B cell (primary cell): ENCODE measurements around the gene RPL29. TPM values are rescaled to one million over a fixed set of nuclear protein-coding genes. Genes with fewer than 3 reads are reported as not detected.

Experiments
- ATAC-seq: fragments of 200-7000 bp; cut with Tn5 transposase; one replicate; pipeline ENCODE4 v1.10.0; 2021; ENCODE audit warnings: low read depth, mild to moderate bottlenecking, moderate number of reproducible peaks, moderate library complexity
- CTCF ChIA-PET: fragments of 350-600 bp; sonication (Branson Sonifier 250); formaldehyde crosslinking; loops from one replicate; lab custom pipeline; 2021; ENCODE audit warnings: antibody characterized with exemption, inconsistent platforms; lab: Charles Lee
- POLR2A ChIA-PET: fragments of 350-600 bp; sonication (Branson Sonifier 250); formaldehyde crosslinking; loops from one replicate; lab custom pipeline; 2021; ENCODE audit warnings: antibody characterized with exemption; lab: Charles Lee
- DNase-seq: peaks from one replicate; pipeline ENCODE4 v3.0.0; 2013
- H2AFZ ChIP-seq: 2 replicates; pipeline ENCODE4 v1.6.1; 2012; ENCODE audit warnings: mild to moderate bottlenecking, low read depth, low read length; ENCODE audit not compliant: insufficient read depth, poor library complexity, severe bottlenecking
- H3K27ac ChIP-seq, 2 donors: 1 replicate in 1 of 2; 2 replicates in 1 of 2; pipeline ENCODE4 v1.5.1; 2012 to 2013; ENCODE audit warnings: low read length in 2 of 2, mild to moderate bottlenecking in 2 of 2, moderate library complexity in 1 of 2
- H3K27me3 ChIP-seq, 4 experiments: fragments of 200-600 bp in 1 of 4; sonication (generic) in 1 of 4; replicated peaks in 1 of 4; 1 replicate in 2 of 4; 2 replicates in 2 of 4; pipeline versions ENCODE4 v1.6.1 to v1.7.0; 2013 to 2016; ENCODE audit warnings: low read length in 3 of 4, mild to moderate bottlenecking in 2 of 4, mixed read lengths in 1 of 4, moderate library complexity in 1 of 4; ENCODE audit not compliant: insufficient read depth in 4 of 4, control insufficient read depth in 3 of 4; ENCODE audit errors: control extremely low read depth in 1 of 4
- H3K36me3 ChIP-seq, 2 experiments: replicated peaks in 1 of 2; 1 replicate in 1 of 2; 2 replicates in 1 of 2; pipeline versions ENCODE4 v1.6.1 to v1.7.1; 2013; ENCODE audit warnings: low read length in 1 of 2; ENCODE audit not compliant: insufficient read depth in 2 of 2, control insufficient read depth in 1 of 2; ENCODE audit errors: control extremely low read depth in 1 of 2, extremely low read depth in 1 of 2
- H3K4me1 ChIP-seq, 2 donors: fragments of 200-600 bp in 1 of 2; sonication (generic) in 1 of 2; 1 replicate in 1 of 2; 2 replicates in 1 of 2; pipeline versions ENCODE4 v1.5.1 to v1.6.1; 2013 to 2017; ENCODE audit warnings: low read length in 2 of 2; ENCODE audit not compliant: control insufficient read depth in 2 of 2, insufficient read depth in 2 of 2
- H3K4me2 ChIP-seq: replicated peaks from 2 replicates; pipeline ENCODE3; 2012; ENCODE audit warnings: mild to moderate bottlenecking, low read depth, low read length; ENCODE audit not compliant: poor library complexity, severe bottlenecking
- H3K4me3 ChIP-seq, 5 experiments: fragments of 200-600 bp in 1 of 5; sonication (generic) in 1 of 5; 1 replicate in 3 of 5; 2 replicates in 2 of 5; pipeline versions ENCODE4 v1.5.1 to v1.7.0; 2011 to 2016; ENCODE audit warnings: low read length in 4 of 5, mild to moderate bottlenecking in 4 of 5, low read depth in 2 of 5, control low read depth in 1 of 5, moderate library complexity in 1 of 5; ENCODE audit not compliant: insufficient read depth in 1 of 5; ENCODE audit errors: control extremely low read depth in 1 of 5, extremely low read depth in 1 of 5
- H3K79me2 ChIP-seq: fragments of 200-600 bp; sonication (generic); one replicate; pipeline ENCODE4 v1.6.0; 2016; ENCODE audit warnings: low read length; ENCODE audit not compliant: control insufficient read depth, insufficient read depth
- H3K9ac ChIP-seq: fragments of 200-600 bp; sonication (generic); 2 replicates; pipeline ENCODE4 v1.6.1; 2017; ENCODE audit warnings: mild to moderate bottlenecking, low read length, moderate library complexity
- H3K9me3 ChIP-seq, 3 donors: one replicate each; pipeline versions ENCODE4 v1.6.1 to v1.7.1; 2013; ENCODE audit warnings: low read length in 2 of 3; ENCODE audit not compliant: control insufficient read depth in 2 of 3, insufficient read depth in 1 of 3; ENCODE audit errors: control extremely low read depth in 1 of 3
- H4K20me1 ChIP-seq: 2 replicates; pipeline ENCODE4 v1.6.0; 2012; ENCODE audit warnings: mild to moderate bottlenecking, low read length; ENCODE audit not compliant: insufficient read depth, control insufficient read depth, poor library complexity, severe bottlenecking
- H3K27ac Mint-ChIP-seq: one replicate; pipeline ENCODE4 v1.8.0; 2021; ENCODE audit warnings: mixed read lengths
- H3K27me3 Mint-ChIP-seq: one replicate; pipeline ENCODE4 v1.8.0; 2021; ENCODE audit warnings: mixed read lengths
- H3K4me1 Mint-ChIP-seq: one replicate; pipeline ENCODE4 v1.8.0; 2021; ENCODE audit warnings: mixed read lengths
- H3K4me3 Mint-ChIP-seq: one replicate; pipeline ENCODE4 v1.8.0; 2021; ENCODE audit warnings: mixed read lengths
- H3K9me3 Mint-ChIP-seq: one replicate; pipeline ENCODE4 v1.8.0; 2022; ENCODE audit warnings: mixed read lengths; ENCODE audit not compliant: insufficient read depth
- EZH2 ChIP-seq: IDR thresholded peaks from 2 replicates; pipeline ENCODE4 v1.6.1; 2012; ENCODE audit warnings: borderline replicate concordance, low read depth, mild to moderate bottlenecking, moderate library complexity, low read length; ENCODE audit not compliant: insufficient read depth, poor library complexity, severe bottlenecking
- WGBS: methylation state at CpG from one replicate; pipeline ENCODE4 v1.1.5; 2013; ENCODE audit warnings: missing lambda C conversion rate; ENCODE audit not compliant: insufficient coverage; 5-methylcytosine and 5-hydroxymethylcytosine counted together
- intact Hi-C: fragments of 100-400 bp; cut with micrococcal nuclease; formaldehyde crosslinking; loops from one replicate; pipeline ENCODE4 v1.10.0; 2022
- polyA plus RNA-seq: library from polyadenylated mRNA; depleted of rRNA; stranded (reverse); fragments of >200 nt; gene quantifications from 2 replicates; pipeline ENCODE4 v1.2.3, GENCODE V29; 2012
- total RNA-seq, 2 donors: library from RNA; stranded (reverse); fragments of 120-200 nt in 1 of 2; gene quantifications; 1 replicate in 1 of 2; 2 replicates in 1 of 2; pipeline versions ENCODE4 v1.2.3 to v1.2.4, GENCODE V29; 2013 to 2022
- TF ChIP-seq, protein P1 (sequence below): fragments of 200-600 bp; IDR thresholded peaks from one replicate; pipeline ENCODE4 v1.8.0; 2022; ENCODE audit warnings: antibody characterized with exemption, mild to moderate bottlenecking

The RPL29 gene
- total and polyA plus RNA-seq, 2 donors (not counting 1 experiment from before 2014, with no cell fraction given), result 1,552 to 3,787 TPM

DNA sequence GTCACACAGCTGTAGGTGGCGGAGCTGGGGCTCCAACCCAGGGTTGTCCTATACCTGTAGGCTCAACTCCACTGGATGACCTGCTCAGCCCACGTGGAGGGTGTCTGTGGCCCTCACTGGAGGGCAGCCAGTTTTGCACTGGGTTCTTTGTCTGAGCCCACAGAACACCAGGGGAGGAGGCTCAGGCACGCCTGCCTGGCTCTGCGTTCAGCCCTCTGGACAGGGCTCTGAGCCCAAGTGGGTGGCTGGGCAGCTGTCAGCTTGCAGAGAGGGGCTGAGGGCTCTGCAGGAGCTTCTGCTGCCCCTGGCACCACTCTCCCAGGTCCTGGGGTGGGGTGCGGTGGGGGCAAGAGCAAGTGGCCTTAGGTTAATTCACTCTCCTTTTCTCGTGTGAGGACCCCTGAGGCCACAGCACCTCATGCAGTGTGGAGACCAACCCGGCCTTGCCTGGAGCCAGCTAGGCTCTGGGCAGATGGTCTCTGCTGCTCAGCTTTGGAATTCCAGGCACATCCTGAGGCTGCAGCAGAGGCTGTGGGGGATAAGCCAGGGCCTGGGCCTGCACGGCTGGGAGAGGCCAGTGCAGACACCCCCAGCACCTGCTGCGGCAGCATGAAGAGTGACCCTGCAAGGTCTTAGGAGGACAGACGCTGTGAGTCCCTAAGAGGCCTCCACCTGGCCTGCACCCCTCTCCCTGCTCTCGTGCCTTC is 37.2 kb upstream of the RPL29 start:
- H3K36me3 ChIP-seq, result no peaks in the 10 kb centered on the region
- ChIA-PET CTCF (interaction anchor here (1.3 kb wide), 1 partner anchor 31 kb away, joined by 3 read pairs; no protein-coding TSS in a partner anchor), POLR2A (no interaction called here)
- intact Hi-C loops, result no loop called here
- TF ChIP-seq, protein P1, sequence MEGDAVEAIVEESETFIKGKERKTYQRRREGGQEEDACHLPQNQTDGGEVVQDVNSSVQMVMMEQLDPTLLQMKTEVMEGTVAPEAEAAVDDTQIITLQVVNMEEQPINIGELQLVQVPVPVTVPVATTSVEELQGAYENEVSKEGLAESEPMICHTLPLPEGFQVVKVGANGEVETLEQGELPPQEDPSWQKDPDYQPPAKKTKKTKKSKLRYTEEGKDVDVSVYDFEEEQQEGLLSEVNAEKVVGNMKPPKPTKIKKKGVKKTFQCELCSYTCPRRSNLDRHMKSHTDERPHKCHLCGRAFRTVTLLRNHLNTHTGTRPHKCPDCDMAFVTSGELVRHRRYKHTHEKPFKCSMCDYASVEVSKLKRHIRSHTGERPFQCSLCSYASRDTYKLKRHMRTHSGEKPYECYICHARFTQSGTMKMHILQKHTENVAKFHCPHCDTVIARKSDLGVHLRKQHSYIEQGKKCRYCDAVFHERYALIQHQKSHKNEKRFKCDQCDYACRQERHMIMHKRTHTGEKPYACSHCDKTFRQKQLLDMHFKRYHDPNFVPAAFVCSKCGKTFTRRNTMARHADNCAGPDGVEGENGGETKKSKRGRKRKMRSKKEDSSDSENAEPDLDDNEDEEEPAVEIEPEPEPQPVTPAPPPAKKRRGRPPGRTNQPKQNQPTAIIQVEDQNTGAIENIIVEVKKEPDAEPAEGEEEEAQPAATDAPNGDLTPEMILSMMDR, result no peak
- TF ChIP-seq EZH2, result no peak
- no peak overlapping the region for H3K4me3 ChIP-seq
- Mint-ChIP-seq H3K27ac (no peak overlapping the region), H3K9me3 (no peaks in the 10 kb centered on the region), H3K4me1 (peaks cover 5% of the 10 kb centered on the region), H3K4me3 (no peak overlapping the region), H3K27me3 (no peaks in the 10 kb centered on the region)
- ATAC-seq, result no peak
- H3K9me3 ChIP-seq, result no peaks in the 10 kb centered on the region
- 95% methylated on average over 11 of the region's 11 CpGs for WGBS
- no peaks in the 10 kb centered on the region for H3K27me3 ChIP-seq
- no peaks in the 10 kb centered on the region for H3K79me2 ChIP-seq
- peaks cover 0 to 10% of the 10 kb centered on the region in 2 donors for H3K4me1 ChIP-seq
- H3K4me2 ChIP-seq, result no peak overlapping the region
- H3K27ac ChIP-seq, result no peak overlapping the region
- no peak for DNase-seq
- no peak overlapping the region for H3K9ac ChIP-seq
- H2AFZ ChIP-seq, result no peak overlapping the region
- no peaks in the 10 kb centered on the region for H4K20me1 ChIP-seq

DNA sequence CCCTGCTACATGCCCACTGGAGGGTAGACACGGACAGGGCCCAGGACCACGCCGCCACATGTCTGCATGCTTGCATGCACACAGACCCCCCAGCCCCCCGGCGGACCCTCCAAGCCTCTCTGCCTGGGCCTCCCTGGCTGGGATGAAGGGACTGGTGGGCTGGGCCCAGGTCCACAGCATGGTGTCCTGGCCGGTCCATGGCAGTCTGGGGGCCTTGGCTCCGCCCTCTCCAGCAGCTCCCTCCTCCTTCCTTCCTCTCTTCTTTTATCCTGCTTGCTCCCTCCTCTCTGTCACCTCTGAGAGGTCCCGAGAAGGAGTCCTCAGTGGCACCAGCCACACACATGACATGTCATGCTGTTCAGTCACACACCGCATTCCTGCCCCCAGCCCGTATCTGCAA is 36.2 kb upstream of the RPL29 start:
- no peak for DNase-seq
- Mint-ChIP-seq H3K27ac (no peak overlapping the region), H3K9me3 (no peaks in the 10 kb centered on the region), H3K4me3 (no peak overlapping the region), H3K4me1 (peaks cover 5% of the 10 kb centered on the region), H3K27me3 (no peaks in the 10 kb centered on the region)
- peaks cover 0 to 10% of the 10 kb centered on the region in 2 donors for H3K4me1 ChIP-seq
- H3K4me2 ChIP-seq, result no peak overlapping the region
- H3K27me3 ChIP-seq, result no peaks in the 10 kb centered on the region
- no peak overlapping the region for H2AFZ ChIP-seq
- no peaks in the 10 kb centered on the region for H3K36me3 ChIP-seq
- H4K20me1 ChIP-seq, result no peaks in the 10 kb centered on the region
- no peak for ATAC-seq
- ChIA-PET POLR2A (no interaction called here), CTCF (no interaction called here)
- no peak overlapping the region for H3K4me3 ChIP-seq
- H3K79me2 ChIP-seq, result no peaks in the 10 kb centered on the region
- H3K9me3 ChIP-seq, result no peaks in the 10 kb centered on the region
- 91% methylated on average over 10 of the region's 10 CpGs for WGBS
- H3K27ac ChIP-seq, result no peak overlapping the region
- intact Hi-C loops, result no loop called here
- H3K9ac ChIP-seq, result no peak overlapping the region
- TF ChIP-seq, protein P1, result no peak
- TF ChIP-seq EZH2, result no peak
